Measurements from ENCODE around the gene HDGFL3. TPM values are rescaled to one million over a fixed set of nuclear protein-coding genes. Genes with fewer than 3 reads are reported as not detected.
"Not testable (repeated sequence)": the region's sequence is repeated elsewhere in the genome, so short reads cannot be mapped to it uniquely, and the experiment has no call there.

The HDGFL3 gene
- total RNA-seq, 4 donors from 2014 or later: 4.0 to 23.1 (median 14.2) TPM

DNA sequence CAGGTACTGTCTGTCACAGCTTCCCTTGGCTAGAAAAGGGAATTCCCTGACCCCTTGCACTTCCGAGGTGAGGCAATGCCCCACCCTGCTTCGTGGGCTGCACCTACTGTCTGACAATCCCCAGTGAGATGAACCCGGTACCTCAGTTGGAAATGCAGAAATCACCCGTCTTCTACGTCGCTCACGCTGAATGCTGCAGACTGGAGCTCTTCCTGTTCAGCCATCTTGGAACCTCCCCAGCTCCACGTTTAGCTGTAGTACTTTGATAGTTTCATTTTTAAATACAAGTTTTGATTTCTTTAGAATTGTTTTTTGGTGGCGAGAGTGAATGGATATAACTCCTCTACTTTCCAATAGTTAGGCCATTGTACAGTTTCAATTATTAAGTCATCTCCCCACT, 17.8 kb upstream of the HDGFL3 start:
- TF ChIP-seq, protein P1, sequence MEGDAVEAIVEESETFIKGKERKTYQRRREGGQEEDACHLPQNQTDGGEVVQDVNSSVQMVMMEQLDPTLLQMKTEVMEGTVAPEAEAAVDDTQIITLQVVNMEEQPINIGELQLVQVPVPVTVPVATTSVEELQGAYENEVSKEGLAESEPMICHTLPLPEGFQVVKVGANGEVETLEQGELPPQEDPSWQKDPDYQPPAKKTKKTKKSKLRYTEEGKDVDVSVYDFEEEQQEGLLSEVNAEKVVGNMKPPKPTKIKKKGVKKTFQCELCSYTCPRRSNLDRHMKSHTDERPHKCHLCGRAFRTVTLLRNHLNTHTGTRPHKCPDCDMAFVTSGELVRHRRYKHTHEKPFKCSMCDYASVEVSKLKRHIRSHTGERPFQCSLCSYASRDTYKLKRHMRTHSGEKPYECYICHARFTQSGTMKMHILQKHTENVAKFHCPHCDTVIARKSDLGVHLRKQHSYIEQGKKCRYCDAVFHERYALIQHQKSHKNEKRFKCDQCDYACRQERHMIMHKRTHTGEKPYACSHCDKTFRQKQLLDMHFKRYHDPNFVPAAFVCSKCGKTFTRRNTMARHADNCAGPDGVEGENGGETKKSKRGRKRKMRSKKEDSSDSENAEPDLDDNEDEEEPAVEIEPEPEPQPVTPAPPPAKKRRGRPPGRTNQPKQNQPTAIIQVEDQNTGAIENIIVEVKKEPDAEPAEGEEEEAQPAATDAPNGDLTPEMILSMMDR (IDR thresholded peaks at IDR 0.05): no peak
- TF ChIP-seq POLR2A (IDR thresholded peaks at IDR 0.05): no peak

DNA sequence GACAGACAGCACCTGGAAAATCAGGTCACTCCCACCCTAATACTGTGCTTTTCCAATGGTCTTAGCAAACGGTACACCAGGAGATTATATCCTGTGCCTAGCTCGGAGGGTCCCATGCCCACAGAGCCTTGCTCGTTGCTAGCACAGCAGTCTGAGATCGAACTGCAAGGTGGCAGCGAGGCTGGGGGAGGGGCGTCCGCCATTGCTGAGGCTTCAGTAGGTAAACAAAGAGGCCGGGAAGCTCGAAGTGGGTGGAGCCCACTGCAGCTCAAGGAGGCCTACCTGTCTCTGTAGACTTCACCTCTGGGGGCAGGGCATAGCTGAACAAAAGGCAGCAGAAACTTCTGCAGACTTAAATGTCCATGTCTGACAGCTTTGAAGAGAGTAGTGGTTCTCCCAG, 14.2 kb upstream of the HDGFL3 start:
- H3K27ac ChIP-seq, H3K4me3 ChIP-seq, H3K36me3 ChIP-seq, H3K4me1 ChIP-seq, DNase-seq, H3K27me3 ChIP-seq, H3K9me3 ChIP-seq: not testable (repeated sequence)

More for the DNA sequence above, 17.8 kb upstream of the HDGFL3 start:
- peaks cover 0 to 3% (median 0%) of the 10 kb centered on the region in 4 donors for H3K9me3 ChIP-seq
- no peaks in the 10 kb centered on the region for H3K36me3 ChIP-seq
- H3K27ac ChIP-seq: no peak overlapping the region
- no peak for DNase-seq
- no peaks in the 10 kb centered on the region for H3K27me3 ChIP-seq
- no peak overlapping the region for H3K4me3 ChIP-seq
- no peaks in the 10 kb centered on the region for H3K4me1 ChIP-seq

DNA sequence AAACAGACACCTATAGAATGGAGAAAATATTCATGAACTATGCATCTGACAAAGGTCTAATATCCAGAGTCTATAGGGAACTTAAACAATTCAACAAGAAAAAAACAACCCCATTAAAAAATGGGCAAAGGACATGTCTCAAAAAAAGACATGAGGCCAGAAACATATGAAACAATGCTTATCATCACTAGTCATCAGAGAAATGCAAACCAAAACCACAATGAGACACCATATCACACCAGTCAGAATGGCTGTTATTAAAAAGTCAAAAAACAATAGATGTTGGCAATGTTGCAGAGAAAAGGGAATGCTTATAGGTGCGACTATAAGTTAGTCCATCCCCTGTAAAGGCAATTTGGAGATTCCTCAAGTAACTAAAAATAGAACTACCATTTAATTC, 11.4 kb upstream of the HDGFL3 start:
- H3K4me1 ChIP-seq: no peaks in the 10 kb centered on the region

DNA sequence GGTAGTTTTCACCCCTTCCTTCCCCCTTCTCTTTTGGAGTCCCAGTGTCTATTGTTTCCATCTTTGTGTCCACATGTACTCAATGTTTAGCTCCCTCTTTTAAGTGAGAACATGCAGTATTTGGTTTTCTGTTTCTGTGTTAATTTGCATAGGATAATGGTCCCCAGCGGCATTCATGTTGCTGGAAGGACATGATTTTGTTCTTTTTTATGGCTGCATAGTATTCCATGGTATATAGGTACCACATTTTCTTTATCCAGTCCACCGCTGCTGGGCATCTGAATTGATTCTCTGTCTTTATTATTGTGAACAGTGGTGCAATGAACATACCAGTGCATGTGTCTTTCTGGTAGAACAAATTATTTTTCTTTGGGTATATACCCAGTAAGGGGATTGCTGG, 7.7 kb upstream of the HDGFL3 start:
- TF ChIP-seq POLR2A (IDR thresholded peaks at IDR 0.05): no peak
- TF ChIP-seq, protein P1 (IDR thresholded peaks at IDR 0.05): no peak
- H3K27me3 ChIP-seq: no peaks in the 10 kb centered on the region
- H3K4me1 ChIP-seq: no peaks in the 10 kb centered on the region
- H3K9me3 ChIP-seq: no peaks in the 10 kb centered on the region
- no peak overlapping the region for H3K27ac ChIP-seq
- no peaks in the 10 kb centered on the region for H3K36me3 ChIP-seq
- DNase-seq: no peak
- H3K4me3 ChIP-seq: no peak overlapping the region

More for the DNA sequence above, 11.4 kb upstream of the HDGFL3 start:
- no peak overlapping the region for H3K4me3 ChIP-seq
- peaks cover 0 to 3% (median 0%) of the 10 kb centered on the region in 4 donors for H3K9me3 ChIP-seq
- DNase-seq: no peak
- no peaks in the 10 kb centered on the region for H3K27me3 ChIP-seq
- H3K36me3 ChIP-seq: no peaks in the 10 kb centered on the region
- TF ChIP-seq POLR2A (IDR thresholded peaks at IDR 0.05): no peak
- TF ChIP-seq, protein P1 (IDR thresholded peaks at IDR 0.05): no peak
- no peak overlapping the region for H3K27ac ChIP-seq

DNA sequence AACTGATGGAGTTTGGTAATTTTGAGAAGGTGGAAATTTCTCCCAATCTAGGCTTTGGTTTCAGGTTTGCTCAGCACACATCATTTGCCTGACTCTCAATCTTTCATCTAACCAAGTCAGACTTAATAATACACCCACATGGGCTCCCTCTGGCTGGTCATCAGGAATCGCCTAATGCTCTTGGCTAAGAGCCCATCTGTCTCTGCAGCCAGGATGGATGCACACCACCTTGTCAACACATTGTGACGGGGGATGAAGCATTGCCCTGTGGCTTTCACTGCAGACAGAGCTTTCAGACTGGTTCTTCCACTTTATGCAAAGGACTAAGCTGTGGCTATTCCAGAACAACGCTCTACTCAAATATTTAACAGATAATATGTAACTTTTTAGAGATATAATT, 3.0 kb upstream of the HDGFL3 start:
- Histone ChIP-seq H3K4me3 (no peak overlapping the region), H3K36me3 (no peaks in the 10 kb centered on the region), H3K4me1 (peaks cover 0 to 7% (median 0%) of the 10 kb centered on the region in 4 donors), H3K9me3 (no peaks in the 10 kb centered on the region), H3K27me3 (peaks cover 0 to 5% of the 10 kb centered on the region in 2 donors), H3K27ac (no peak overlapping the region)
- TF ChIP-seq, protein P1 (IDR thresholded peaks at IDR 0.05): no peak
- TF ChIP-seq POLR2A (IDR thresholded peaks at IDR 0.05): no peak
- DNase-seq: no peak

DNA sequence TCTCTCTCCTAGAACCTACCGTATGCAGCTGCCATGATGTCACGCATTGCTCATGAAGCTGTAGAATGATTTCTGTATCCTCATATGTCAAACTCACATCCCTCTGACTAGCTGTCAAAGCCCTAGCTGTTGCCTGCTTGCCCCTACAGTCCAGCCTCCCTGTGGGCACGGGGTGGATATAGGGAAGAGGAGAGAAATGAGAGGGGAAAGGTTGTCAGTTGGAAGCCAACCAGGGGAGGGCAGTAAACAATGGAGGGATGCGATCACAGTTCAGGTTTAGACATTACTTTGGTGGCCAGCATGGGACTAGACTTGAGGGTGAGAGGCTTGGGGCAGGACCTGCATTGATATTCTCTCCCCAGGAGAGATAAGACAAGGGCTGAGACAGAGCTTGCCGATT, 1.7 kb upstream of the HDGFL3 start:
- TF ChIP-seq, protein P1 (IDR thresholded peaks at IDR 0.05): no peak
- no peak for TF ChIP-seq POLR2A (IDR thresholded peaks at IDR 0.05)
- no peak overlapping the region for H3K27ac ChIP-seq
- no peaks in the 10 kb centered on the region for H3K9me3 ChIP-seq
- H3K4me3 ChIP-seq: no peak overlapping the region
- no peaks in the 10 kb centered on the region for H3K36me3 ChIP-seq
- H3K27me3 ChIP-seq: peaks cover 0 to 5% of the 10 kb centered on the region in 2 donors
- peaks cover 0 to 7% (median 0%) of the 10 kb centered on the region in 4 donors for H3K4me1 ChIP-seq
- DNase-seq: no peak
